ENCODE results near the gene TDRD1.

TDRD1 gene

DNA sequence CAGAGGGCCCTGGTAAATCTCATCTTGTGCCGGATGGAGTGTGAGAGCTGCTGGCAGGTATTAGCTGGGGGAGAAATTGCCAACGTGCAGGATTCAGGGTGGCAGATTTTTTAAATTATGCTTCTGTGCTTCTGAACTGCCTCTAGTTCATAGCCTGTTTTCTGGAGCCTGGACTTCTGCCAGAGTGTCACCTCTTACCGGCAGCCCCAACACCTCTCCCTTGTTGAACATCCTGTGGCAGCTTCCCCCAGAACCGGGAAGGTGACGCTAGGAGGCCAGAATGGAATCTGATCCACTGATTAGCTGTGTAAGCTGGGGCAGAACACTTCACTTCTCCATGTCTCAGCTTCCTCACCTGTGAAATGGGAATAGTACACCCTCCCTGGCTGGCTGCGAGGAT is 65.0 kb downstream of the TDRD1 start:
- TF ChIP-seq, protein P1, sequence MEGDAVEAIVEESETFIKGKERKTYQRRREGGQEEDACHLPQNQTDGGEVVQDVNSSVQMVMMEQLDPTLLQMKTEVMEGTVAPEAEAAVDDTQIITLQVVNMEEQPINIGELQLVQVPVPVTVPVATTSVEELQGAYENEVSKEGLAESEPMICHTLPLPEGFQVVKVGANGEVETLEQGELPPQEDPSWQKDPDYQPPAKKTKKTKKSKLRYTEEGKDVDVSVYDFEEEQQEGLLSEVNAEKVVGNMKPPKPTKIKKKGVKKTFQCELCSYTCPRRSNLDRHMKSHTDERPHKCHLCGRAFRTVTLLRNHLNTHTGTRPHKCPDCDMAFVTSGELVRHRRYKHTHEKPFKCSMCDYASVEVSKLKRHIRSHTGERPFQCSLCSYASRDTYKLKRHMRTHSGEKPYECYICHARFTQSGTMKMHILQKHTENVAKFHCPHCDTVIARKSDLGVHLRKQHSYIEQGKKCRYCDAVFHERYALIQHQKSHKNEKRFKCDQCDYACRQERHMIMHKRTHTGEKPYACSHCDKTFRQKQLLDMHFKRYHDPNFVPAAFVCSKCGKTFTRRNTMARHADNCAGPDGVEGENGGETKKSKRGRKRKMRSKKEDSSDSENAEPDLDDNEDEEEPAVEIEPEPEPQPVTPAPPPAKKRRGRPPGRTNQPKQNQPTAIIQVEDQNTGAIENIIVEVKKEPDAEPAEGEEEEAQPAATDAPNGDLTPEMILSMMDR (IDR thresholded peaks at IDR 0.05) = no peak
- Histone ChIP-seq H3K36me3 (no peaks in the 10 kb centered on the region), H3K27ac (no peak overlapping the region), H3K4me3 (ENCODE audit: low read depth in 1 of 2, low read length in 1 of 2) (no peak overlapping the region), H3K27me3 (peaks cover 64% of the 10 kb centered on the region), H3K9me3 (no peaks in the 10 kb centered on the region), H3K4me1 (ENCODE audit: control insufficient read depth in 1 of 2, insufficient read depth in 1 of 2, low read depth in 1 of 2, low read length in 1 of 2) (peaks cover 0 to 5% of the 10 kb centered on the region in 2 experiments)

DNA sequence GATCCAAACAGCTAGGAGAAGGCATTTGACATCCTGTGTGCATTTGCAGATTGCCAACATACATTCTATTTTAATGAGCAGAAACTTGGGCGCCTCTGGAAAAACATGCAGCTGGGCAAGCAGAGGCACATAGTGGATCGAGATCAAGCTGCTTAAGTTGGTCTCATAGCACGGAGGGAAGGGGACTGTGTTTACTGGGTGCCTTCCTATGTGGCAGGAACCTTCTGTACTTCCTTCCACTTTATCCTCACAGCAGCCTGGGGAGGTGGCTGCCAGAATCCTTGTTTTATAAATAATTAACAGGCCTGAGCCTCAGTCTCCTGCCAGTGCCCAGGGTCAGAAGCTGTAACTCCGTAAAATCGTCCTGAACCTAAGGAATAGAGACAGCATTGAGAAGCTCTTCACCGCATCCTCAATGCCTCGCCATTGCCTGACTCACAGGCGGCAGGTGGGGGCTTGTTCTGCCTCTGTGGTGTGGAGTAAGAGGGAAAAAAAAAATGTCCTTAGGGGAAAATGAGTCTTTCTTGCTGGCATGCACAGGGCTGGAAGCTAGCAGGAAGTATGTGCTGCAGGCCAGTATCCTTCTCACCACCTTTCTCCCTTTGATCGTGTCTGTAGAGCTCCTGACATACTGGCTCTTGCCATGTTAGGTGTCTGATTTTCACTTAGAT is 66.1 kb downstream of the TDRD1 start:
- no peak overlapping the region for H3K27ac ChIP-seq
- H3K4me3 ChIP-seq (ENCODE audit: low read depth in 1 of 2, low read length in 1 of 2) = no peak overlapping the region
- no peaks in the 10 kb centered on the region for H3K36me3 ChIP-seq
- H3K4me1 ChIP-seq (ENCODE audit: control insufficient read depth in 1 of 2, insufficient read depth in 1 of 2, low read depth in 1 of 2, low read length in 1 of 2) = no peaks in the 10 kb centered on the region
- peaks cover 53% of the 10 kb centered on the region for H3K27me3 ChIP-seq
- H3K9me3 ChIP-seq = no peaks in the 10 kb centered on the region
- TF ChIP-seq, protein P1 (IDR thresholded peaks at IDR 0.05) = no peak

DNA sequence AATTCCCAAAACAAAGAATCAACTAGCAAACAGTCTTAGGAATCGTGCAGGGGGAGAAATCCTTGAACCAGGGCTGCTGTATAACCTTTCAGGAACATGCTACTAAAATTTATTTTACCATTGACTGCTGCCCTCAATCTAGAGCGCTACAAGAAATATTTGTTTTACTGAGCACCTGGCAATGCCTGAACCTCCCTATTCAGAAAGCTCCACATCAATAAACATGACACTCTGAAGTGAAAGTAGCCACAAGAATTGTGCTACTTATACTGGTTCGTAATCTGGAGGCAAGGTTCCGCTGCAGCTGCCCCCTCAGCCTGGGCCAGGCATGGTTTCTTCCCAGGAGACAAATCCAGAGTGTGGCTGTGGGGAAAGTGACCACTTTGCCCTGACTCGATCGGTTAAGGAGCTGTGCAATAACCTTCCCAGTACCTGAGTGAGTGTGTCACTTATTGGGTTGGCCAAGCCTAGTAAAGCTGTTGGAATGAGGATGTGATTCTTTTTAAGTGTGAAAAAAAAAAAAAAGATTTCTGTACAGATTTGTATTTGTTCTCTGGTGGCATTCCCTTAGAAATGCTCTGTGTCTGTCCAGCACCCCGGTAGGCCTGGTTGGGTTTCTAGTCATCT is 67.6 kb downstream of the TDRD1 start:
- no peaks in the 10 kb centered on the region for H3K4me1 ChIP-seq (ENCODE audit: control insufficient read depth in 1 of 2, insufficient read depth in 1 of 2, low read depth in 1 of 2, low read length in 1 of 2)
- no peak overlapping the region for H3K4me3 ChIP-seq (ENCODE audit: low read depth in 1 of 2, low read length in 1 of 2)
- H3K9me3 ChIP-seq = no peaks in the 10 kb centered on the region
- H3K27me3 ChIP-seq = peaks cover 38% of the 10 kb centered on the region
- H3K27ac ChIP-seq = no peak overlapping the region
- H3K36me3 ChIP-seq = no peaks in the 10 kb centered on the region
- TF ChIP-seq, protein P1 (IDR thresholded peaks at IDR 0.05) = no peak

DNA sequence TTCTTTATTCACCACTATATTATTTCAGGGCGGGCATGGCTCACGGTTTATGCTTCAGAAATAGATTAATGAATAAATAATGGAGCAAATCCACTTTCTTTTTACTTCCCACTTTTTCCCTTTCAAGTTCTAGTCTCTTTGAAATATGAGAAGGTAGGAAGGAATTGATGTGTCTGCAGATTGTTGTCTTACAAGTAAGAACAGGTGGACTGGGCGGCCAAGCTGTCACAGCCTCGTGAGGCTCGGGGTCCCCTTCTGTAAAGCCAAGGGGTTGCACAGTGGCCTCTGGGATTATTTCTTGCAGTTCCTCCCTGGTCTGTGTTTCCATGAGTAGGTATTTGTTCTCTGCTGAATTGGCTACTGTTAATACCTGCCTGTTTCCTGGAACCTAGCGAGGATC is 71.1 kb downstream of the TDRD1 start:
- no peak overlapping the region for H3K27ac ChIP-seq
- no peaks in the 10 kb centered on the region for H3K4me1 ChIP-seq (ENCODE audit: control insufficient read depth in 1 of 2, insufficient read depth in 1 of 2, low read depth in 1 of 2, low read length in 1 of 2)
- TF ChIP-seq, protein P1 (IDR thresholded peaks at IDR 0.05) = no peak
- H3K9me3 ChIP-seq = no peaks in the 10 kb centered on the region
- no peak overlapping the region for H3K4me3 ChIP-seq (ENCODE audit: low read depth in 1 of 2, low read length in 1 of 2)
- no peaks in the 10 kb centered on the region for H3K36me3 ChIP-seq
- peaks cover 3% of the 10 kb centered on the region for H3K27me3 ChIP-seq

DNA sequence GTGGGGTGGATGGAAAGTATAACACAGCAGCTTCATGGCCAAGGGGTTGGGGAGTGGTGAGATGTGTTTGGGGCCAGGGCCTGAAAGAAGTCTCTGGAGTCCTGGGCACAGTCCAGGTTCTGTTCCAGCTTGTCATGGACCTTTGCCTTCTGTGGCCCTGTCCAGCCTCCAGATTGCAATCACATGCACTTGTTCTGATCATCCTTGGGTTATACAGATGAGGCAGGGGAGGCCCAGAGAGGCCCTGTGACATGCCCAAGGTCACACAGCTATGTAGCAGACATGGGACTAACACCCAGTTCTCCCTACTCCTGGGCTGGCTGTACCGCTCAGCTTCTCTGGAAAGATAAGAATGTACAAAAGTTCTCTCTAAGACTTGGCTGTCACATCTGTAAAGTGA is 71.6 kb downstream of the TDRD1 start:
- Histone ChIP-seq H3K9me3 (no peaks in the 10 kb centered on the region), H3K27me3 (no peaks in the 10 kb centered on the region), H3K36me3 (no peaks in the 10 kb centered on the region), H3K4me3 (ENCODE audit: low read depth in 1 of 2, low read length in 1 of 2) (no peak overlapping the region), H3K4me1 (ENCODE audit: control insufficient read depth in 1 of 2, insufficient read depth in 1 of 2, low read depth in 1 of 2, low read length in 1 of 2) (no peaks in the 10 kb centered on the region), H3K27ac (no peak overlapping the region)
- TF ChIP-seq, protein P1 (IDR thresholded peaks at IDR 0.05) = no peak

All from neutrophil (primary cell).